Measurements from ENCODE around the gene HOXA3.

The HOXA3 gene

GRCh38 chr7:27093184-27093895 lies 59.0 kb downstream of the HOXA3 start:
- TF ChIP-seq GABPA (IDR thresholded peaks at IDR 0.05; ENCODE audit: low read depth) (no peak), CTCF (IDR thresholded peaks at IDR 0.05; ENCODE audit: insufficient read depth, low read length) (no peak), POLR2AphosphoS5 (IDR thresholded peaks at IDR 0.05; ENCODE audit: low read depth) (no peak), REST (IDR thresholded peaks at IDR 0.05; ENCODE audit: insufficient replicate concordance, low read depth) (no peak), SPI1 (IDR thresholded peaks at IDR 0.05; ENCODE audit: borderline replicate concordance, low read depth) (no peak)
- H3K27me3 ChIP-seq (ENCODE audit: insufficient read depth, poor library complexity, severe bottlenecking): peaks cover 34% of the 10 kb centered on the region

GRCh38 chr7:27092819-27093110 lies 59.6 kb downstream of the HOXA3 start:
- Histone ChIP-seq H3K27ac (replicated peaks) (no peak overlapping the region), H3K27me3 (ENCODE audit: insufficient read depth, poor library complexity, severe bottlenecking) (peaks cover 38% of the 10 kb centered on the region), H3K4me3 (replicated peaks; ENCODE audit: insufficient read depth, low read length) (no peak overlapping the region)
- DNase-seq (ENCODE audit: low read depth in 1 of 2, low spot score in 1 of 2): no peak
- no peak for TF ChIP-seq POLR2AphosphoS5 (IDR thresholded peaks at IDR 0.05; ENCODE audit: low read depth)
- TF ChIP-seq SPI1 (IDR thresholded peaks at IDR 0.05; ENCODE audit: borderline replicate concordance, low read depth): no peak
- no peak for TF ChIP-seq REST (IDR thresholded peaks at IDR 0.05; ENCODE audit: insufficient replicate concordance, low read depth)

More at GRCh38 chr7:27093184-27093895, 59.0 kb downstream of the HOXA3 start:
- H3K4me3 ChIP-seq (replicated peaks; ENCODE audit: insufficient read depth, low read length): no peak overlapping the region
- DNase-seq (ENCODE audit: low read depth in 1 of 2, low spot score in 1 of 2): no peak
- no peak overlapping the region for H3K27ac ChIP-seq (replicated peaks)

- H3K27me3 ChIP-seq (ENCODE audit: insufficient read depth, poor library complexity, severe bottlenecking): peaks cover 40% of the 10 kb centered on the region
- H3K27ac ChIP-seq (replicated peaks): no peak overlapping the region
- no peak for DNase-seq (ENCODE audit: low read depth in 1 of 2, low spot score in 1 of 2)
- no peak overlapping the region for H3K4me3 ChIP-seq (replicated peaks; ENCODE audit: insufficient read depth, low read length)
- TF ChIP-seq GABPA (IDR thresholded peaks at IDR 0.05; ENCODE audit: low read depth): no peak
- peak; percentile 57; the same call in 1 of the 2 replicates for TF ChIP-seq SPI1 (IDR thresholded peaks at IDR 0.05; ENCODE audit: borderline replicate concordance, low read depth)
- no peak for TF ChIP-seq CTCF (IDR thresholded peaks at IDR 0.05; ENCODE audit: insufficient read depth, low read length)
These were observed 60.2 kb downstream of the HOXA3 start for GRCh38 chr7:27091941-27092818.

- no peak for TF ChIP-seq REST (IDR thresholded peaks at IDR 0.05; ENCODE audit: insufficient replicate concordance, low read depth)
- TF ChIP-seq POLR2AphosphoS5 (IDR thresholded peaks at IDR 0.05; ENCODE audit: low read depth): no peak
- no peak for TF ChIP-seq CTCF (IDR thresholded peaks at IDR 0.05; ENCODE audit: insufficient read depth, low read length)
- no peak for TF ChIP-seq GABPA (IDR thresholded peaks at IDR 0.05; ENCODE audit: low read depth)
- TF ChIP-seq SPI1 (IDR thresholded peaks at IDR 0.05; ENCODE audit: borderline replicate concordance, low read depth): no peak
- H3K4me3 ChIP-seq (replicated peaks; ENCODE audit: insufficient read depth, low read length): no peak overlapping the region
- H3K27ac ChIP-seq (replicated peaks): no peak overlapping the region
- H3K27me3 ChIP-seq (ENCODE audit: insufficient read depth, poor library complexity, severe bottlenecking): peaks cover 40% of the 10 kb centered on the region
- DNase-seq (ENCODE audit: low read depth in 1 of 2, low spot score in 1 of 2): no peak
These were observed 61.3 kb downstream of the HOXA3 start for GRCh38 chr7:27091105-27091504.

Data from HL-60 (cell line).